Coronary artery (tissue), 2 donors: Measurements from ENCODE around the gene RANBP2.

ENCODE experiments used
- DNase-seq: peaks from one replicate; pipeline ENCODE4 v3.0.0-alpha.2; 2017; ENCODE audit warnings: low spot score
- H3K27ac ChIP-seq, 2 donors: fragments of 200-600 bp; sonication (generic); one replicate each; pipeline ENCODE4 v1.5.1; 2016 to 2019
- H3K4me3 ChIP-seq: fragments of 200-600 bp; sonication (generic); 2 replicates; pipeline ENCODE4 v1.5.1; 2016; ENCODE audit warnings: mild to moderate bottlenecking, moderate library complexity
- TF ChIP-seq, protein P1 (sequence below): fragments of 200-600 bp; sonication (generic); IDR thresholded peaks from one replicate; pipeline ENCODE4 v1.5.1; 2019; ENCODE audit warnings: antibody characterized with exemption

The RANBP2 gene

GRCh38 chr2:108823286-108823685, 104.0 kb downstream of the RANBP2 start:
- no peak overlapping the region for H3K4me3 ChIP-seq
- TF ChIP-seq, protein P1, sequence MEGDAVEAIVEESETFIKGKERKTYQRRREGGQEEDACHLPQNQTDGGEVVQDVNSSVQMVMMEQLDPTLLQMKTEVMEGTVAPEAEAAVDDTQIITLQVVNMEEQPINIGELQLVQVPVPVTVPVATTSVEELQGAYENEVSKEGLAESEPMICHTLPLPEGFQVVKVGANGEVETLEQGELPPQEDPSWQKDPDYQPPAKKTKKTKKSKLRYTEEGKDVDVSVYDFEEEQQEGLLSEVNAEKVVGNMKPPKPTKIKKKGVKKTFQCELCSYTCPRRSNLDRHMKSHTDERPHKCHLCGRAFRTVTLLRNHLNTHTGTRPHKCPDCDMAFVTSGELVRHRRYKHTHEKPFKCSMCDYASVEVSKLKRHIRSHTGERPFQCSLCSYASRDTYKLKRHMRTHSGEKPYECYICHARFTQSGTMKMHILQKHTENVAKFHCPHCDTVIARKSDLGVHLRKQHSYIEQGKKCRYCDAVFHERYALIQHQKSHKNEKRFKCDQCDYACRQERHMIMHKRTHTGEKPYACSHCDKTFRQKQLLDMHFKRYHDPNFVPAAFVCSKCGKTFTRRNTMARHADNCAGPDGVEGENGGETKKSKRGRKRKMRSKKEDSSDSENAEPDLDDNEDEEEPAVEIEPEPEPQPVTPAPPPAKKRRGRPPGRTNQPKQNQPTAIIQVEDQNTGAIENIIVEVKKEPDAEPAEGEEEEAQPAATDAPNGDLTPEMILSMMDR: no peak
- no peak overlapping the region for H3K27ac ChIP-seq
- DNase-seq: no peak

GRCh38 chr2:108824316-108825070, 105.2 kb downstream of the RANBP2 start:
- no peak for DNase-seq
- Histone ChIP-seq H3K4me3 (no peak overlapping the region), H3K27ac (no peak overlapping the region)
- TF ChIP-seq, protein P1: no peak

DNA sequence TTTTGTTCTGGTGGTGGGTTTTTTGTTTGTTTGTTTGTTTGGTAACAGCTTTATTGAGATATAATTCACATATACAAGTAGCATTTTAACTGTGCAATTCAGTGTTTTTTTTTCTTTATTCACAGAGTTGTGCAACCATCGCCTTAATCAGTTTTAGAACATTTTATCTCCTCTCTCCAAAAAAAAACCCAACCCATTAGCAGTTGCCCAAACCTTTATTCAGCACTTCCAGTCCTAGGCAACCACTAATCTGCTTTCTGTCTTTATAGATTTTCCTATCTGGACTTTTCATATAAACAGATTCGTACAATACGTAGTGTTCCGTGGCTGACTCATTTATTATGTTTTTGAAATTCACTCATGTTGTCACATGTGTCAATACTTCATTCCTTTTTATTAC, 106.0 kb downstream of the RANBP2 start:
- TF ChIP-seq, protein P1: no peak
- no peak overlapping the region for H3K27ac ChIP-seq
- H3K4me3 ChIP-seq: no peak overlapping the region

DNA sequence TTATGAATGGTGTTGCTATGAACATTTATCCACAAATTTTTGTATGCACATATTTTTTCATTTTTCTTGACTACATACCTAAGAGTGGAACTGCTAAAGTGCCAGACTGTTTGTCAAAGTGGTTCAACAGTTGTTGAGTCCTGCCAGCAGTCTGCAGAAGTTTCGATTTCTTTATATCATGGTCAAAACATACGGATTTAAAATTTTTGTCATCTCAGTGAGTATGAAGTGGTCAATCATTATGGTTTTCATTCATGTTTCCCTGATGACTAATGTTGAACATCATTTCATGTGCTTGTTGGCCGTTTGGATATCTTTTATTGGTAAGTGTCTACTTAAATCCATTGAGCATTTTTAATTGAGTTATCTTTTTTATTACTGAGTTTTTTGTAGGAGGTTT, 106.5 kb downstream of the RANBP2 start:
- H3K27ac ChIP-seq: no peak overlapping the region
- TF ChIP-seq, protein P1: no peak
- DNase-seq: no peak
- no peak overlapping the region for H3K4me3 ChIP-seq

More for the DNA sequence above, 106.0 kb downstream of the RANBP2 start:
- no peak for DNase-seq

- Histone ChIP-seq H3K27ac (no peak overlapping the region), H3K4me3 (no peak overlapping the region)
- TF ChIP-seq, protein P1: no peak
- DNase-seq: no peak
Observed at GRCh38 chr2:108829578-108830310, 110.5 kb downstream of the RANBP2 start.

GRCh38 chr2:108833219-108833618, 113.9 kb downstream of the RANBP2 start:
- TF ChIP-seq, protein P1: no peak
- DNase-seq: no peak
- Histone ChIP-seq H3K4me3 (no peak overlapping the region), H3K27ac (no peak overlapping the region)
